Body of pancreas (tissue), 4 donors: ENCODE measurements around the gene OBI1.

Source experiments
- CTCF ChIP-seq, 7 experiments: fragments of 450-650 bp in 4 of 7; fragments of 200-600 bp in 3 of 7; sonication (generic) in 3 of 7; IDR thresholded peaks; one replicate each; pipeline ENCODE4 v1.5.1; 2016 to 2019; ENCODE audit warnings: antibody characterized with exemption in 7 of 7
- POLR2A ChIP-seq, 3 donors: fragments of 450-650 bp; IDR thresholded peaks; one replicate each; pipeline ENCODE4 v1.6.1; 2016; ENCODE audit warnings: antibody characterized with exemption in 3 of 3, mild to moderate bottlenecking in 2 of 3

GRCh38 chr13:78572459-78572858 is 86.5 kb downstream of the OBI1 start:
- TF ChIP-seq CTCF (IDR thresholded peaks at IDR 0.05) (no peak), POLR2A (IDR thresholded peaks at IDR 0.05) (no peak)
